Ascending aorta (tissue), 2 donors: ENCODE results near the gene ACYP2. TPM values are rescaled to one million over a fixed set of nuclear protein-coding genes. Genes with fewer than 3 reads are reported as not detected.
A peak's percentile ranks its signal among the peaks of the same experiment; 100 is the strongest.

Experiments used
- DNase-seq, 2 donors: peaks; one replicate each; pipeline ENCODE4 v3.0.0-alpha.2; 2019; ENCODE audit warnings: low spot score in 2 of 2
- H3K27ac ChIP-seq, 2 donors: fragments of 200-600 bp; sonication (generic); one replicate each; pipeline ENCODE4 v1.5.1; 2016 to 2017; ENCODE audit warnings: mild to moderate bottlenecking in 1 of 2
- H3K27me3 ChIP-seq: fragments of 200-600 bp; sonication (generic); one replicate; pipeline ENCODE4 v1.5.1; 2017
- H3K36me3 ChIP-seq, 2 donors: fragments of 200-600 bp; sonication (generic); one replicate each; pipeline ENCODE4 v1.5.1; 2016
- H3K4me1 ChIP-seq, 2 donors: fragments of 200-600 bp; sonication (generic); one replicate each; pipeline ENCODE4 v1.5.1; 2016 to 2017; ENCODE audit warnings: mild to moderate bottlenecking in 1 of 2
- H3K4me3 ChIP-seq, 2 donors: fragments of 200-600 bp; sonication (generic); one replicate each; pipeline ENCODE4 v1.5.1; 2016 to 2017; ENCODE audit warnings: mild to moderate bottlenecking in 1 of 2
- H3K9me3 ChIP-seq, 2 donors: fragments of 200-600 bp; sonication (generic); one replicate each; pipeline ENCODE4 v1.5.1; 2016
- CTCF ChIP-seq, 3 experiments: fragments of 200-600 bp in 2 of 3; fragments of 450-650 bp in 1 of 3; sonication (generic) in 2 of 3; IDR thresholded peaks; one replicate each; pipeline ENCODE4 v1.5.1; 2016 to 2019; ENCODE audit warnings: antibody characterized with exemption in 3 of 3, mild to moderate bottlenecking in 1 of 3, moderate library complexity in 1 of 3
- intact Hi-C: fragments of 100-400 bp; cut with DNase I; formaldehyde crosslinking; loops from one replicate; pipeline ENCODE4 v1.15.1; 2023
- total RNA-seq: library from RNA; depleted of rRNA; stranded (reverse); fragments of >200 nt; gene quantifications from one replicate; pipeline ENCODE4 v1.1.0, GENCODE V29; 2016

Gene ACYP2
- total RNA-seq, 1 donor from 2014 or later, result 0.96 TPM

- H3K36me3 ChIP-seq, result no peaks in the 10 kb centered on the region
- no peaks in the 10 kb centered on the region for H3K27me3 ChIP-seq
- no peak overlapping the region for H3K27ac ChIP-seq
- DNase-seq, result no peak
- no peaks in the 10 kb centered on the region for H3K4me1 ChIP-seq
- no peak for TF ChIP-seq CTCF (IDR thresholded peaks at IDR 0.05)
- H3K4me3 ChIP-seq, result no peak overlapping the region
- intact Hi-C loops, result no loop called here
- no peaks in the 10 kb centered on the region for H3K9me3 ChIP-seq
Measured at GRCh38 chr2:54143780-54144179, 28.4 kb downstream of the ACYP2 start.

- Histone ChIP-seq H3K27ac (no peak overlapping the region), H3K4me3 (no peak overlapping the region), H3K9me3 (no peaks in the 10 kb centered on the region), H3K4me1 (no peaks in the 10 kb centered on the region), H3K36me3 (no peaks in the 10 kb centered on the region), H3K27me3 (no peaks in the 10 kb centered on the region)
- intact Hi-C loops, result no loop called here
- DNase-seq, result no peak
- no peak for TF ChIP-seq CTCF (IDR thresholded peaks at IDR 0.05)
Measured at GRCh38 chr2:54148391-54148790, 33.0 kb downstream of the ACYP2 start.

GRCh38 chr2:54149638-54150441 is 34.4 kb downstream of the ACYP2 start:
- no peaks in the 10 kb centered on the region for H3K9me3 ChIP-seq
- no peak overlapping the region for H3K27ac ChIP-seq
- H3K36me3 ChIP-seq, result no peaks in the 10 kb centered on the region
- no peak for TF ChIP-seq CTCF (IDR thresholded peaks at IDR 0.05)
- intact Hi-C loops, result no loop called here
- no peak overlapping the region for H3K4me3 ChIP-seq
- no peaks in the 10 kb centered on the region for H3K4me1 ChIP-seq
- no peak for DNase-seq
- no peaks in the 10 kb centered on the region for H3K27me3 ChIP-seq

- Histone ChIP-seq H3K27ac (no peak overlapping the region), H3K4me1 (no peaks in the 10 kb centered on the region), H3K36me3 (peaks cover 0 to 4% of the 10 kb centered on the region in 2 donors), H3K4me3 (no peak overlapping the region), H3K9me3 (peaks cover 6 to 7% of the 10 kb centered on the region in 2 donors), H3K27me3 (no peaks in the 10 kb centered on the region)
- TF ChIP-seq CTCF (IDR thresholded peaks at IDR 0.05), result no peak
- no peak for DNase-seq
- intact Hi-C loops, result no loop called here
Measured at GRCh38 chr2:54158311-54158710, 42.9 kb downstream of the ACYP2 start.

GRCh38 chr2:54161660-54162424 is 46.4 kb downstream of the ACYP2 start:
- no peaks in the 10 kb centered on the region for H3K4me1 ChIP-seq
- H3K36me3 ChIP-seq, result no peaks in the 10 kb centered on the region
- H3K27ac ChIP-seq, result no peak overlapping the region
- H3K27me3 ChIP-seq, result no peaks in the 10 kb centered on the region
- no peaks in the 10 kb centered on the region for H3K9me3 ChIP-seq
- intact Hi-C loops, result loop anchor here (10.0 kb wide), 1 partner anchor 543 kb away; no protein-coding TSS in a partner anchor
- TF ChIP-seq CTCF (IDR thresholded peaks at IDR 0.05), result peak in 2 of 3 experiments; percentile 16 to 25
- H3K4me3 ChIP-seq, result no peak overlapping the region
- DNase-seq, result no peak
